ENCODE measurements around the gene HDAC5. TPM values are rescaled to one million over a fixed set of nuclear protein-coding genes. Genes with fewer than 3 reads are reported as not detected.

Gene HDAC5
- polyA plus RNA-seq, 3 donors: 16.1 to 93.6 (median 24.7) TPM

DNA sequence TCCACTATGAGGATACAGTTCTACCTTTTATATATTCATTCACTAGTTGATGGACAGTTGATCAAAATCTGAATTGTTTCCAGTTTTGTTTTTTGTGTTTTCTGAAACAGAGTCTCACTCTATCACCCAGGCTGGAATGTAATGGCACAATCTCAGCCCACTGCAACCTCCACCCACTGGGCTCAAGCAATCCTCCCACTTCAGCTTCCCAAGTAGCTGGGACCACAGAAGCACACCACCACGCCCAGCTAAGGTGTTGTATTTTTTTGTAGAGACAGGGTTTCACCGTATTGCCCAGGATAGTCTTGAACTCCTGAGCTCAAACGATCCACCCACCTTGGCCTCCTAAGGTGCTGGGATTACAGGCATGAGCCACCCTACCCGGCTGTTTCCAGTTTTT lies 78.0 kb downstream of the HDAC5 start:
- Mint-ChIP-seq H3K4me1 (peaks cover 37% of the 10 kb centered on the region), H3K4me3 (no peak overlapping the region), H3K9me3 (peaks cover 2 to 9% (median 4%) of the 10 kb centered on the region in 7 donors), H3K36me3 (peaks cover 22 to 40% of the 10 kb centered on the region in 2 donors), H3K27me3 (ENCODE audit: low read depth in 3 of 3) (peaks cover 0 to 2% (median 0%) of the 10 kb centered on the region in 3 donors), H3K27ac (peak overlapping the region in 3 of 7 donors; percentile 21 to 50 (median 45))
- TF ChIP-seq CTCF (IDR thresholded peaks at IDR 0.05): no peak
- peaks cover 21 to 38% of the 10 kb centered on the region in 2 donors for H3K36me3 ChIP-seq (replicated peaks in 1 of 2; ENCODE audit: control insufficient read depth in 1 of 2, insufficient read depth in 2 of 2, low read length in 2 of 2)
- no peaks in the 10 kb centered on the region for H3K9me3 ChIP-seq (replicated peaks in 1 of 2; ENCODE audit: control insufficient read depth in 1 of 2, insufficient read depth in 1 of 2, low read length in 2 of 2)
- DNase-seq: no peak
- intact Hi-C loops (cut with micrococcal nuclease): no loop called here
- no peaks in the 10 kb centered on the region for H3K27me3 ChIP-seq (ENCODE audit: control insufficient read depth in 2 of 2, insufficient read depth in 2 of 2, low read length in 2 of 2)
- 100% methylated on average over 2 of the region's 4 CpGs for WGBS (ENCODE audit: insufficient coverage)
- no peak overlapping the region for H2AFZ ChIP-seq (ENCODE audit: insufficient read depth, low read depth, low read length, poor library complexity, severe bottlenecking)
- H3K4me2 ChIP-seq (replicated peaks; ENCODE audit: extremely low read depth, low read length, poor library complexity, severe bottlenecking): no peak overlapping the region
- H4K20me1 ChIP-seq (ENCODE audit: insufficient read depth, low read length): peaks cover 48% of the 10 kb centered on the region
- no peak overlapping the region for H3K4me3 ChIP-seq (replicated peaks in 1 of 3; ENCODE audit: low read depth in 2 of 3, low read length in 3 of 3)
- no peak overlapping the region for H3K9ac ChIP-seq (ENCODE audit: insufficient read depth, low read length, poor library complexity, severe bottlenecking)
- peaks cover 63% of the 10 kb centered on the region for H3K79me2 ChIP-seq (ENCODE audit: insufficient read depth, low read length)
- H3K4me1 ChIP-seq (ENCODE audit: control insufficient read depth in 1 of 2, insufficient read depth in 2 of 2, low read length in 2 of 2): peaks cover 29 to 40% of the 10 kb centered on the region in 2 donors
- H3K27ac ChIP-seq (ENCODE audit: low read depth in 1 of 2, low read length in 2 of 2): no peak overlapping the region

GRCh38 chr17:44044071-44044470 lies 79.4 kb downstream of the HDAC5 start:
- WGBS (ENCODE audit: insufficient coverage): no CpG with 5 or more reads among the region's 1 CpG
- intact Hi-C loops (cut with micrococcal nuclease): loop anchor here (5.0 kb wide), 2 partner anchors 37 to 102 kb away; partner anchors contain the start of gene PPY (in 1 of the 2)
- Histone ChIP-seq H3K4me1 (ENCODE audit: control insufficient read depth in 1 of 2, insufficient read depth in 2 of 2, low read length in 2 of 2) (peaks cover 29 to 40% of the 10 kb centered on the region in 2 donors), H3K79me2 (ENCODE audit: insufficient read depth, low read length) (peaks cover 60% of the 10 kb centered on the region), H3K9me3 (replicated peaks in 1 of 2; ENCODE audit: control insufficient read depth in 1 of 2, insufficient read depth in 1 of 2, low read length in 2 of 2) (no peaks in the 10 kb centered on the region), H3K36me3 (replicated peaks in 1 of 2; ENCODE audit: control insufficient read depth in 1 of 2, insufficient read depth in 2 of 2, low read length in 2 of 2) (peaks cover 20 to 35% of the 10 kb centered on the region in 2 donors), H3K4me2 (replicated peaks; ENCODE audit: extremely low read depth, low read length, poor library complexity, severe bottlenecking) (peak overlapping the region; percentile 53), H2AFZ (ENCODE audit: insufficient read depth, low read depth, low read length, poor library complexity, severe bottlenecking) (no peak overlapping the region), H4K20me1 (ENCODE audit: insufficient read depth, low read length) (peaks cover 53% of the 10 kb centered on the region), H3K27me3 (ENCODE audit: control insufficient read depth in 2 of 2, insufficient read depth in 2 of 2, low read length in 2 of 2) (no peaks in the 10 kb centered on the region), H3K4me3 (replicated peaks in 1 of 3; ENCODE audit: low read depth in 2 of 3, low read length in 3 of 3) (peak overlapping the region in 1 of 3 experiments; percentile 38), H3K27ac (ENCODE audit: low read depth in 1 of 2, low read length in 2 of 2) (peak overlapping the region in 1 of 2 donors; percentile 84), H3K9ac (ENCODE audit: insufficient read depth, low read length, poor library complexity, severe bottlenecking) (peak overlapping the region; percentile 49)
- H3K4me3 Mint-ChIP-seq: no peak overlapping the region
- peaks cover 2 to 9% (median 4%) of the 10 kb centered on the region in 7 donors for H3K9me3 Mint-ChIP-seq
- no peak for TF ChIP-seq CTCF (IDR thresholded peaks at IDR 0.05)
- DNase-seq: peak in 2 of 3 donors; percentile 19 to 39
- peaks cover 21 to 37% of the 10 kb centered on the region in 2 donors for H3K36me3 Mint-ChIP-seq
- H3K27ac Mint-ChIP-seq: peak overlapping the region; percentile 75 to 96 (median 89)
- peaks cover 0 to 2% (median 0%) of the 10 kb centered on the region in 3 donors for H3K27me3 Mint-ChIP-seq (ENCODE audit: low read depth in 3 of 3)
- H3K4me1 Mint-ChIP-seq: peaks cover 37% of the 10 kb centered on the region

Data from CD14-positive monocyte (primary cell).